ENCODE results near the gene B4GALT3.

B4GALT3 gene

DNA sequence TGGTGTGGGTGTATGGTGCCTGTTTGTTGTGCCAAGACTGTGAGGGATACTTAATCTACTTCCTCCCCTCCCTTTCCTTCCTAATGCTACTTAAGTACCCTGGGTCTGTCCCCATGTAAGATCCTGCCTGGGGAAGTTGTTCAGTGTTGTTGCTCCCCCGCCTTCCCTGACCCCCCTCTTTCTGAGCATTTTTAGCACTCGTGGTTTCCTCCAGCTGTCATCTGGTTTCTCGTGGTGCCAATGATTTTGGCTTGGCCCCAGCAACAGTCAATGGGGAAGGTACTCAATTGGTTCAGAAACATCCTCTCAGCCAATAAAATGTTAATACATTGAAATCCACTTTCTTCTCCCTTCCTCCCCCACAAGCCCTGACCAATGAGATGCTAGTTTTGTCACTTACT, 8.0 kb upstream of the B4GALT3 start:
- DNase-seq: no peak

DNA sequence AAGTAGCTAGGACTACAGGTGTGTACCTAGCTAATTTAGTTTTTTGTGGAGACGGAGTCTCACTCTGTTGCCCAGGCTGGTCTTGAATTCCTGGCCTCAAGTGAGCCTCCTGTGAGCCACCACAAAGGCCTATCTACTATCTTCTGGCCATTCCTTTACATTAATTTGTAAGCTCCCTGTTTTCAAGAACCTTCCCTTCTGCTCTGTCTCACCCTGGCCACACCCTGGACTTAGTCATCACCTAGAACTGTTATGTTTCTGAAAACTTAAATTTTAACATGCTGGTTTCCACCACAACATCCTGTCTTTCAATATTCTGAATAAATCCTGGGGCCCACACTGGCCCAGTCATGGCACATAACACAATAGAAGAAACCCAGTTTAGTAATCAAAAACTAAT, 4.9 kb upstream of the B4GALT3 start:
- DNase-seq: no peak

DNA sequence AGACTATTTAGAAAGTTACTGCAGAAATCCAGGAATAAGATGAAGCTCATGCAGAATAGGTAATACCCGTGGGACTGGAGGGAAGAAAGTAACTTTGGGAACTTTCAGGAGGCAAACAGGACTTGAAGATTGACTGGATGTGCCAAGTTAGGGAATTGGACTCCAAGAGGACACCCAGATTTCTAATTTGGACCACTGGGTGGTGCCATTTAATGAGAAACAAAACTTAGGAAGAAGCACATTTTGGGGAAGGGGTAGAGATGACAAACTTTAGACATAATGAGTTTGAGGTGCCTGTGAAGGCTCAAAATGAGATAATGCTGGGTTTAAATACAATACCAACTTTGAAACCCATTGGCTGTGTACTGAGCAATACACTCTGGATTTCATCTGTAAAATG, 3.3 kb upstream of the B4GALT3 start:
- DNase-seq: peak in 1 of 3 experiments; percentile 4

DNA sequence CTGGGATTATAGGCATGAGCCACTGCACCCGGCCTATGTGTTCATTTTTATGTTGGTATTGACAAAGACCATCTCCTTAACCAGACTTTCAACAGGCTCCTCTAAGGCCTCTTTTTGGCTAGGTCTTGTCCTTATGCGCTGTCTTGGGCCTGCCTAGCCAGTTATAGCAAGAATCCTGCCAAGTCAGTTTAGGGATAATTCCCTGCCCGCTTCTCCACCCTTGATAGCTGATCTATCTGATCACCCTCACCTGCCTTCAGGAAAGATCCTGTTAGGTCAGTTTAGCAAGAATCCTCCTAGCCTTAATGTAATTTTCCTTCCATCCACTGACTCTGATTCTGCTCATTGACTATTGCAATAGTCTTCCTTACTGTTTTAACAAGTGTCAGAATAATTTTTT, 2.4 kb upstream of the B4GALT3 start:
- DNase-seq: no peak

DNA sequence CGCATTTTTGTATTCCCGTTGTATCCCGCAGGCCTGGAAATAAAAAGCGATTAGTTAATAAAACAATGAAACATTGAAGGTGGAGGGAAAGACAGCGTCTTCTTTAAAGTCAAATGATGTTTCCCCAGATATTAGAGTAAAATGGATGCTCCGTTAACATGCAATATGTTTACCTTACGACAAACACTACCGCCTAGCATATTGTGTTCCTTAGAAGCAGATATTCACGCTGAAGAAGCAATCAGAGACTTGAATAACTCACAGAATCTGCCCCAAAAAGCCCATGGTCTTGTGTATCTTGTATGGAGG, 583 bp upstream of the B4GALT3 start:
- peak in 2 of 3 experiments; percentile 71 to 80 for DNase-seq

DNA sequence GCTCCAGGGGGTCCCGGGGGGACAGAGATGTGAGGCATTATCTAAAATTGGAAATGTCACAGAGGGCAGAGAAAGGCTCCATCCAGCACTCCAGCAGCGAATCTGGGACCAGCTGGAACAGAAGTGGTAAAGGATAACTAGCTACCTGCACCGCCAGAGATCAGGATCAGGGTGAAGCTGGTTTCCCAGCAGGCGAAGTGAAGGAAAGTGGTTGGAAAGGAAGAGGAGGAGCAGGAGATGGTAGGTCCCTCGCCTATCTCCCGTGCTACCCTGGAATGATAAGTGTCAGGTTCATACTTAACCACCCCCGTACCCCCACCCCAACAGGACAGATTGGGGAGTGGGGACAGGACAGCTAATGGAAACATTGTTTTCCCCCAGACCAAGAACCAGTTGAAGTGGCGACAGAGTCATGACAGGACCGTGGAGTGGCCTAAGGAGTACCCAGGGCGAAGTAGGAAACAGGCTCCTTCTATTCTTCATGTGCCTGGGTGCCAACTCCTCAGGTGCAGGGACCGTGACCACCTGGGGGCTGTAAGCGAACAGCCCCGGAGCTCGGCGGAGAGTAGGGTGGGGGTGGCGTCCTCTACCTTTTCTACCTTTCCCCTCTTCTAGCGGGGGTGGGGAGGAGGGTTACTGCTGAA, 717 bp downstream of the B4GALT3 start:
- peak in 1 of 3 experiments; percentile 58 for DNase-seq

DNA sequence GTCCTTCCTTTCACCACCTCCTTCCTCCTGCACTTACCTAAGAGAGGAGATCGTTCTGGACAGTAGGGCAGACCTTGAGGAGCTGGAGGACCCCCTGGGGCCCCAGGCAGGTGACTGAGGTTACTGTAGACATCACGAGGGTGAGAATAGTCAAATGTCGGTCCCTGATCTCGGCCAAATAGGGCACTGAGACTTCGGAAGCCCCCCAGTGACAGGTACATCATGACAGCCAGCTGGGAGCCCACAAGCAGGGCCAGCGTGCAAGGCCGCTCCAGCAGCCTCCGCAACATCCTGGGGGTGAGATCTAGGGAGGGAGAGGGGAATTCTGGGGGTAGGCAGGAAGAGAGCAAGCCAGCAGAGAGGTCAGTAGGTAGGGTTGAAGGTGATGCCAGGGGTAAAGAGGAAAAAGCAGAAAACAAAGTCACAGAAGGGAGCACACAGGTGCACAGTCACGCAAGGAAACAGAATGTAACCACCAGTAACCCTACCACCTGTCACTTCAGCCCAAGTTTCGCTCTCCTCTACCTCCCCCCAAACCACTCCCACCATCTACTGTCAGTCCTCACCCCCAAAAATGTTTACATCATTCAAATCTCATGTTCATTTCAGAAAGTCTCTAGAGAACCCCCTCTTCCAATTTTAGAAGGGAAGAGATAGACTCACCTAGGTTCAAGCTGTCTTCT, 1.4 kb downstream of the B4GALT3 start:
- no peak for DNase-seq

DNA sequence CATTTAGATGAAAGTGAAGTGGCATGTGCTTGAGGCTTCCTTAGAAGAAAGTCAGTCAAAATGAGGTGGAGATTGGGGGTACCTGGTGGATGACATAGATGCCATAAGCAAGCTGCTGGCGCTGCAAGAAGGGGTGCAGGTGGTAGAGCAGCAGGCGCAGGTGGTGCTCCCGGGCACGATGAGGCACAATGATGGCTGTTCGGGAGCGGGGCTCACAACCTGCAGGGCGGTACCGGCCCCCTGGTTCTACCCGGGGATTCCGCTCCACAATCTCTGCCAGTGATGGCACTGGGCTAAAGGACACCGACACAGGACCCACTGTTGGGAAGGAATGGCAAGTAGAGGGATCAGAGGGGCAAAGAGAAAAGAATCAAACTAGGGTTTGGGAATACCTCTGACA, 2.4 kb downstream of the B4GALT3 start:
- no peak for DNase-seq

DNA sequence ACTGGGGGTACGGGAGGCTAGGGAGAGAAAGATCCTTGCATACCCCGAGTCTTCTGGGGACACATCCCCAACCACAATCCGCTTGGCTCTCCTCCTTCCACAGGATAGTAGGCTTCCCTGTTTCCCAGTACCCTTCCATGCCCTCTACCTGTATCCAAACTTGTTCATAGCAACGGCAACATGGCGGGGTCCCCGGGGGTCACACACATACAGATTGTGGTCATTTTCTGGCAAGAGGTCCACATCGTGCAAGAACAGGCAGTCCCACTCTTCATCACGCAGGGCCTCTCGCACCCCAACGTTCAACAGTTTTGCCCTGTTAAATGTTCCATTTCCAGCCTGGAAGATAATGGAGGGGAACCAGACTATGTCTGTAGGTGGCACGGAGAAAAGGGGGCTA, 3.6 kb downstream of the B4GALT3 start:
- DNase-seq: no peak

DNA sequence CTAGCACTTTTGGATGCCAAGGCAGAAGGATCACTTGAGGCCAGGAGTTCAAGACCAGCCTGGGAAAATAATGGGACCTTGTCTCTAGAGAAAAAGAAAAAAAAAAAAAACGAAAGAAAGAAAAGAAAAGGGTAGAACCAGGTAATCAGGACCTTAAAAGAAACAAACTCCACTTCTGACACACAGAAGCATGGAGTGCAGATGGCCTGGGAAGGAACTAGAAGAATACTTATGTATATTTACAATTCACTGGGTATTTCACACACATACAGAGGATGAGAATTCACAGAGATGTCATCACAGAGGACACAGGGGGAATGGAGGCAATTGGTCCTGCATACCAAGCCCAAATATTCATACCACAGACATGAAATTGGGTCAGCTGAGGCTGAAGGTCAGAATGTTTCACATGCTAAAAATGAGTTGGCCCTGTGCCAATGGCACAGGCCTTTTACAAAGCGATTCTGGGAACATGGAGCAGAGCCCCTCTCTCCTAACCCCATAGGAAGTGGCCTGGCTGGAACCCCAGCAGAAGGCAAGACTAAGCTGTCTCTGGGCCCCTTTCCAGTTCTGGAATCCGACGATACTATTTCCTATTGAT, 4.4 kb downstream of the B4GALT3 start:
- DNase-seq: no peak

DNA sequence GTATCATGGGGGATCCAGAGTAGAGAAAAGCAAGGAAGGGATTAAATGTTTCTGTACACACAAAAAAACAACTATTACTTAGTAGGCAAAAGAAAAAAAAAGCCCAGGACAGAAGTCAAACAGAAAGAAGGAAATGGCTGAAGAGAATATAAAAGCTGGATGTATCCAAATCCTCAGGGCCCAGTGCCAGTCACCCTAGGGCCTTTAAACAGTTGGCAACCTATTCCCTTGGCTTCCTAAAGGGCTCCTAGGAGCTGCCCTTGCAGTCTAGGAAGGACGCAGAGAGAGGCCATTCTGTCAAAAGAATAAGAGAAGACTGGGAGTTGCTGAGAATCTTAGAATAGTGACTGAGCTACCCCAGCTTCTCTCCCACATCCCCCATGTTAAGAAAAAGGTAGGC, 5.0 kb downstream of the B4GALT3 start:
- DNase-seq: no peak

DNA sequence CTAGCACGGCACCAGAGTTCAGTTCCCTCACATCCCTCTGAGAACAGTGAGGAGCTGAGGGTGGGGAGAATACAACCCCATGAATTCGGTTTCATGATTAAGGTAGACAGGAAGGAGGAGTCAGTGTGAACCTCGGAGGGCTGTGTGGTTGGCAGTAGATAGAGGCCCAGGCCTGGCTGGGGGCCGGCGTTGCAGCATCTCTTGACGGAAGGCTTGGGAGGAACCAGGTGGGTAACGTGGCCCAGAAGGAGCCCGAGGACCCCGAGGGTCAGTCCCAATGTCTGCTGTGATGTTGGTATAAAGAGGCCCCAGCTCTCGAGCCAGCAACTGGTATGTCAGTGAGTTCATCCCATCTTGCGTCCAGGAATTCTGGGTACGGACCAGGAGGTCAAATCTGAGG, 5.6 kb downstream of the B4GALT3 start:
- no peak for DNase-seq

DNA sequence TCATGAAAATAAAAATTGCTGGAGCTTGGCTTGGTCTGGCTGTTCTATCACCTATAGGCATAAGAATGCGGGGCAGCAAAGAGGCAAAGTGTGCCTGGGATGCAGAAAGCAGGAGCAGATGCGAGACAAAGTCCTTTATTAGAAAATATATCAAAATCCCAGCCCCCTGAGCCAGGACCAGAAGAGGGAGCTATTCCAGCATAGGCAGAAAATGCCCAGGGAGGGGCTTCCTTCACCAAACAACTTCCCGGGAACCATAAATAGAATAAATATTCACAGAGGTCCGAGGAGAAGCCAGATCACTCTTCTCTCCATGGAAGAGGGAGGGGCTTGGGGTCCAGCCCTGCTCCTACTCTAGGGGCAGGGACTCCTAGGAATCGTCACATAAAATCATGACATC, 6.1 kb downstream of the B4GALT3 start:
- no peak for DNase-seq

DNA sequence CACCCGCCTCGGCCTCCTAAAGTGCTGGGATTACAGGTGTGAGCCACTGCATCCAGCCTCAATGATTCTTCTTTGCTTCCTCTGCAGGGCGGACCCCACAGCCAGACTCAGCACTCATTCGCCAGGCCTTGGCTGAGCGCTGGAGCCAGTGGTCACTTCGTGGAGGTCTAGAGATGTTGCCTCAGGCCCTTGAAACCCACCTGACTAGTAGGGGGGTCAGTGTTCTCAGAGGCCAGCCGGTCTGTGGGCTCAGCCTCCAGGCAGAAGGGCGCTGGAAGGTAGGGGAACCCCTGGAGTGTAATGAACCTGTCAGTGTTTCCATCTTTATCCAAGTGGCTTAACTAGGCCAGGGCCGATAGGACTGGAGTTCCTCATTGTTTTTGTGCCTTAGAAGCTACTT, 8.4 kb downstream of the B4GALT3 start:
- DNase-seq: no peak

DNA sequence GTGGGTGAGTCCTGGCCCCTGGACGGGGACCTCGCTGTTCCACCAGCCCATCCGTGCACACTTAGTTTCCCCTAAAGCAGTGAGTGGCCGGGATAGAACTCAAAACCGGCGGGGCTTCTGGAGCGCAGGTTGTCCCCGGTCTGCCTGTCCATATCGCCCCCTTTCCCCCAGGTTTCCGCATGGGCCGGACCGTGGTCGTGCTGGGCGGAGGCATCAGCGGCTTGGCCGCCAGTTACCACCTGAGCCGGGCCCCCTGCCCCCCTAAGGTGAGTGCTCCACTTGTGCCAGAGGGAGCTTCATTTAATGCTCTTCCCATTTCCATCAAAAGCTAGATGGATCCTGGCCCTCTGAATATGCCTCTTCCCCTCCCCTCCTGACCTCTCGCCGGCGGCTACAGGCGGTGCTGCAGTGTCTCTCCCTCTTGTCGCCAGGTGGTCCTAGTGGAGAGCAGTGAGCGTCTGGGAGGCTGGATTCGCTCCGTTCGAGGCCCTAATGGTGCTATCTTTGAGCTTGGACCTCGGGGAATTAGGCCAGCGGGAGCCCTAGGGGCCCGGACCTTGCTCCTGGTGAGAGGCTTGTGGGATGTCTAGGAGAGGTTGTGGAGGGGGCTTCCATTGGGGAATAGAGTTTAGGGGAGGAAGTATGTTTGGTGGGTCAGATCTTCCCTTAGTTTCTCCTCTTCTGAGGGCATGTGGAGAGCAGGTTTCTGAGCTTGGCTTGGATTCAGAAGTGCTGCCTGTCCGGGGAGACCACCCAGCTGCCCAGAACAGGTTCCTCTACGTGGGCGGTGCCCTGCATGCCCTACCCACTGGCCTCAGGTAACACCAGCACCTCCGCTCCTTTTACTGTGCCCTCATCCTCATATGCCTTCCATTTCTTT, 10.4 kb downstream of the B4GALT3 start:
- peak; percentile 32 to 64 (median 62) for DNase-seq

DNA sequence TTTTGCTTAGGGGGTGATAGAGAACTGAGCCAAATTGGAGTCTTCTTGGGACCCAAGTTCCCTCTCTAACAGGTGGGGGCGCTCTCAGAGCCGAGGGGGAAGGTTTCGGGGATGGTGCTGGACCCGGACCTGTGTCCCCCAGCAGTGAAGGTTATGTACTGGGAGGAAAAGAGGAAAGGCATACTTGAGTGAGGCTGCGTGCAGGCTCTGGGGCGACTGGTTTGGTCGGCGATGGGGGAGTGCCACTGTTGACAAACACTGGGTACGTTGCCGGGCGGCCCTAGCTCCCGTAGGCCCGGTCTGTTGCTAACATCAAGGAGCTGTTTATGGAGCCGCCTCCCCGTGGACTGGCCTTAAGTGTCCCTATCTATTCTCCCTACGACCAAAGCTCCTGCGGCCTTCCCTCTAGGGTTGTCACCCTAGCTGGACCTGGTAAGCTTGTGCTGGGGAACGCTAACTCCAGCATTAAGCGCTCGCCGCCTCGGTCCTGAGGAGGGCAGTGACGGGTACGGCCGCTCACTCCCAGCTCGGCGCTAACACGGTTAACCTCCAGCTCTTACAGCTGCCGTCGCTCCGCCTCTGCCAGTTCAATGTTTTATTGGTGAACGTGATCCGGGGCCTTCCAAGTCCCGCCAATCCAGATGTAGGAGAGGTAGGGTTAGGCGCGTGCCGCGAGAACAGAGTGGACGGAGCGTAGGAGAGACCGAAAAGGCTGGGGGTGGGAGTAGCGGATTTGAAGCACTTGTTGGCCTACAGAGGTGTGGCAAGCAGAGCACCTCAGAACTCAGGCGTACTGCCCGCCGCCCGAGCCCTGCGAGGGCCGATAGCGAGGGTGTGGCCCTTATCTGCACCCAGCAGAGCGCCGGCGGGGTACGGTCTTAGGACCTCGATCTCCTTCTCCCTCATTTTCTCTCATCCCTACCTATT, 11.3 kb downstream of the B4GALT3 start, which contains the start of gene PPOX:
Gene PPOX, plus strand, starts transcription at position 685 of the 927 bp plus-strand sequence. CDS start 422 bp downstream, outside the sequence.
- DNase-seq: peak; percentile 95 to 100 (median 99)

DNA sequence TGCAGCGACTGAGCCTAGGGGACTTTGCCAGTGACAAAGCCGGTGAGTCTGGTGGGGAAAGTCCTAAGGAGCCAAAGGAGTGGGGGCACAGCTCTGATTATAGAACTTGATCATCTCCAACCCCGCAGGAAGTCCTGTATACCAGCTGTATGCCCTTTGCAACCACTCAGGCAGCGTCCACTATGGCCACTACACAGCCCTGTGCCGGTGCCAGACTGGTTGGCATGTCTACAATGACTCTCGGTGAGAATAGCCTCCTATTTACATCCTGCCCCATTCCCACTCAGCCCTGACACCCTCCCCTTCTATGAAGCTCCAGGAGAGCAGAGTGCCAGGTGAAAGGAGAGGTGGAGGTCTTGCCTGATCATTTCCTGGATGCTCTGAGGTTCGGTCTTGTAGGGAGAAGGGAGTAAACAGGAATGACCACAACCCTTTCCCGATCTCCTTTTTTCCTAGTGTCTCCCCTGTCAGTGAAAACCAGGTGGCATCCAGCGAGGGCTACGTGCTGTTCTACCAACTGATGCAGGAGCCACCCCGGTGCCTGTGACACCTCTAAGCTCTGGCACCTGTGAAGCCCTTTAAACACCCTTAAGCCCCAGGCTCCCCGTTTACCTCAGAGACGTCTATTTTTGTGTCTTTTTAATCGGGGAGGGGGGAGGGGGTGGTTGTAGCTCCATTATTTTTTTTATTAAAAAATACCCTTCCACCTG, 12.3 kb downstream of the B4GALT3 start:
- DNase-seq: no peak

DNA sequence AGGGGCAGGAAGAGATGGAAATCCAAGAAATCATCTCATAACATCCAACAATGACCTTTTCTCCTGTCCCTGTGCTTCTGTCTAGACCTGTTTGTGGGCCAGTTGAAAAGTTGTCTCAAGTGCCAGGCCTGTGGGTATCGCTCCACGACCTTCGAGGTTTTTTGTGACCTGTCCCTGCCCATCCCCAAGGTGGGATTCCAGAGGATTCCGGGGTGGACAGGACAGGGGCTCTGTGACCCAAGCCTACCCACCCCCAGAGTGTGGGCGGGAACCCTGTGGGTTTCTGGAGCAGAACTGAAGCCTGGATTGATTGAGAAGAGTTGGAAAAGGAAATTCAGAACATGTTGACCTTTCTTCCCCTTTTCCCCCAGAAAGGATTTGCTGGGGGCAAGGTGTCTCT, 13.5 kb downstream of the B4GALT3 start:
- DNase-seq: no peak

DNA sequence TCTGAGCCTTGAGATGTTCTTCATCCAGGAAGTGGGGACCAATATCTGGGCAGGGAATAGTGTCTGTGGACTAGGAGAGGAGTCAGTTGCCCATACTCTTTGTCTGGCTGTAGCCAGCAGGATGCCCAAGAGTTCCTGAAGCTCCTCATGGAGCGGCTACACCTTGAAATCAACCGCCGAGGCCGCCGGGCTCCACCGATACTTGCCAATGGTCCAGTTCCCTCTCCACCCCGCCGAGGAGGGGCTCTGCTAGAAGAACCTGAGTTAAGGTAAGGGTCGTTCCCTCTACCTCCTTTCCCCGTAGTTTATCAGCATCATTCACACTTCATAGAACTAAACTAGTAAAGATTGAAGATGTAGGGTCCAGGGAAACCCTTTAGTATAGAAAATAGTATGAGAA, 14.5 kb downstream of the B4GALT3 start:
- DNase-seq: no peak

DNA sequence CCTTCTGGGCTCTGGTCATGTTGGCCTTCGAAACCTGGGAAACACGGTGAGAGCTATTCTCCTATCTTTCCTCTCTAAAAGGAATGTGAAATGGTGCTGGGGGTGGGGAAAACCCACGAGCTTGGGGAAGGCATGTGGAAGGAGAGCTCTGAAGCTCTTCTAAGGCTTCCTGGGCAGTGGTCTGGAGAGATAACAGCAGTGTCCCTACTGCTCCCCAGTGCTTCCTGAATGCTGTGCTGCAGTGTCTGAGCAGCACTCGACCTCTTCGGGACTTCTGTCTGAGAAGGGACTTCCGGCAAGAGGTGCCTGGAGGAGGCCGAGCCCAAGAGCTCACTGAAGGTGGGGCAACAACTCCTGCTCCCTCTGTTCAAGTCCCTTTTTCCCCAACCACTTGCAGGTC, 15.3 kb downstream of the B4GALT3 start:
- DNase-seq: no peak

DNA sequence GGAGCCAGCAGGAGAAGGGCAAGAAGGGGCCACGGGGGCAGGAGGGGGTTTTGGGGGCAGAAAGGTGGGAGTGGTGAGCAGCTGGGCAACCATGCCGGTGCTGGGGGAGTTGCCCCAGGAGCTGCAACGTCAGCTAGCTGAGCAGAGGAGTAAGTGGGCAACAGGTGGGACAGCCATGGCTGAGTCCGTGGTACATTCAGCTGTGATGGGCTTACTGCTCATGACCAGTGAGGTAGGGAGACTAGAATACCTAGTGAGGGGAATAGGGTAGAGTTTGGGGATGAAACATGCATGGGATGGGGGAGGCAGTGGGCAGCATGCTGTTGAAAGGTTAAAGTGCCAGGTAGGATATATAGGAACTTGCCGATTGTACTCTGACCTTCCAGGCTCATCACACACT, 15.7 kb downstream of the B4GALT3 start:
- no peak for DNase-seq

DNA sequence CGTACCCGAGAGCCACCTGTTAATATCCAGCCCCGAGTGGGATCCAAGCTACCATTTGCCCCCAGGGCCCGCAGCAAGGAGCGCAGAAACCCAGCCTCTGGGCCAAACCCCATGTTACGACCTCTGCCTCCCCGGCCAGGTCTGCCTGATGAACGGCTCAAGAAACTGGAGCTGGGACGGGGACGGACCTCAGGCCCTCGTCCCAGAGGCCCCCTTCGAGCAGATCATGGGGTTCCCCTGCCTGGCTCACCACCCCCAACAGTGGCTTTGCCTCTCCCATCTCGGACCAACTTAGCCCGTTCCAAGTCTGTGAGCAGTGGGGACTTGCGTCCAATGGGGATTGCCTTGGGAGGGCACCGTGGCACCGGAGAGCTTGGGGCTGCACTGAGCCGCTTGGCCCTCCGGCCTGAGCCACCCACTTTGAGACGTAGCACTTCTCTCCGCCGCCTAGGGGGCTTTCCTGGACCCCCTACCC, 16.6 kb downstream of the B4GALT3 start:
- DNase-seq: no peak
